Lung (tissue), 12 donors: Measurements from ENCODE around the gene TP53INP2. TPM values are rescaled to one million over a fixed set of nuclear protein-coding genes. Genes with fewer than 3 reads are reported as not detected.
"Not testable (repeated sequence)": the region's sequence is repeated elsewhere in the genome, so short reads cannot be mapped to it uniquely, and the experiment has no call there.

Experiments
- ATAC-seq: fragments of 200-7000 bp; cut with Tn5 transposase; one replicate; pipeline ENCODE4 v1.9.1; 2020; ENCODE audit warnings: moderate number of reproducible peaks; ENCODE audit not compliant: insufficient read depth, low FRiP score
- DNase-seq, 3 donors: peaks; one replicate each; pipeline ENCODE4 v3.0.0-alpha.2; 2013 to 2017
- H3K27ac ChIP-seq, 2 donors: one replicate each; pipeline ENCODE4 v1.5.1; 2013; ENCODE audit warnings: mild to moderate bottlenecking in 2 of 2, moderate library complexity in 2 of 2, control low read depth in 1 of 2, inconsistent platforms in 1 of 2, low read depth in 1 of 2, low read length in 1 of 2
- H3K27me3 ChIP-seq, 3 donors: one replicate each; pipeline ENCODE4 v1.5.1; 2013; ENCODE audit warnings: low read length in 2 of 3; ENCODE audit not compliant: control insufficient read depth in 3 of 3, insufficient read depth in 3 of 3
- H3K36me3 ChIP-seq, 4 donors: one replicate each; pipeline ENCODE4 v1.5.1; 2013; ENCODE audit warnings: low read length in 4 of 4, mild to moderate bottlenecking in 1 of 4, moderate library complexity in 1 of 4; ENCODE audit not compliant: control insufficient read depth in 4 of 4, insufficient read depth in 4 of 4
- H3K4me1 ChIP-seq, 5 donors: one replicate each; pipeline ENCODE4 v1.5.1; 2013; ENCODE audit warnings: low read length in 5 of 5, mild to moderate bottlenecking in 2 of 5, moderate library complexity in 1 of 5; ENCODE audit not compliant: control insufficient read depth in 5 of 5, insufficient read depth in 5 of 5
- H3K4me3 ChIP-seq: one replicate; pipeline ENCODE4 v1.5.1; 2013; ENCODE audit warnings: mild to moderate bottlenecking, control low read depth, moderate library complexity
- H3K9ac ChIP-seq, 2 donors: one replicate each; pipeline ENCODE4 v1.5.1; 2013; ENCODE audit warnings: low read length in 2 of 2, control low read depth in 1 of 2; ENCODE audit not compliant: insufficient read depth in 1 of 2
- H3K9me3 ChIP-seq, 4 donors: one replicate each; pipeline ENCODE4 v1.5.1; 2013; ENCODE audit warnings: low read length in 3 of 4, mild to moderate bottlenecking in 1 of 4, moderate library complexity in 1 of 4; ENCODE audit not compliant: control insufficient read depth in 4 of 4, insufficient read depth in 3 of 4
- WGBS, 2 donors: extraction: QIAGEN DNeasy Blood & Tissue Kit; methylation state at CpG; one replicate each; pipeline ENCODE4 v1.1.7; 2013; 5-methylcytosine and 5-hydroxymethylcytosine counted together
- polyA plus RNA-seq, 2 donors: library from polyadenylated mRNA; stranded (reverse); fragments of 200-250 nt; gene quantifications; one replicate each; pipeline ENCODE4 v1.2.1, GENCODE V29; 2013
- total RNA-seq, 2 donors: library from RNA; depleted of rRNA in 1 of 2; stranded (reverse); fragments of >200 nt in 1 of 2; gene quantifications; one replicate each; pipeline ENCODE4 v1.2.1, GENCODE V29; 2014 to 2021
- TF ChIP-seq, protein P1 (sequence below): IDR thresholded peaks from 2 replicates; pipeline ENCODE4 v1.5.1; 2012; ENCODE audit warnings: mild to moderate bottlenecking; ENCODE audit errors: control extremely low read depth, extremely low read depth
- donor health status: control.
- donor health status: control.
- donor health status: Bipolar disorder and iron deficiency.
- donor health status: healthy.
- donor health status: DM: yes; HTN: yes; CAD: no.

Gene TP53INP2
- total and polyA plus RNA-seq, 4 donors = 5.8 to 19.5 (median 11.4) TPM

GRCh38 chr20:34715384-34715783, 11.2 kb downstream of the TP53INP2 start:
- DNase-seq (no peak), ATAC-seq (no peak)
- Histone ChIP-seq H3K36me3 (peaks cover 4 to 24% (median 17%) of the 10 kb centered on the region in 4 donors), H3K9ac (no peak overlapping the region), H3K4me1 (peaks cover 3 to 11% (median 4%) of the 10 kb centered on the region in 5 donors), H3K27me3 (peaks cover 0 to 3% (median 0%) of the 10 kb centered on the region in 3 donors), H3K9me3 (no peaks in the 10 kb centered on the region), H3K27ac (no peak overlapping the region), H3K4me3 (no peak overlapping the region)
- TF ChIP-seq, protein P1, sequence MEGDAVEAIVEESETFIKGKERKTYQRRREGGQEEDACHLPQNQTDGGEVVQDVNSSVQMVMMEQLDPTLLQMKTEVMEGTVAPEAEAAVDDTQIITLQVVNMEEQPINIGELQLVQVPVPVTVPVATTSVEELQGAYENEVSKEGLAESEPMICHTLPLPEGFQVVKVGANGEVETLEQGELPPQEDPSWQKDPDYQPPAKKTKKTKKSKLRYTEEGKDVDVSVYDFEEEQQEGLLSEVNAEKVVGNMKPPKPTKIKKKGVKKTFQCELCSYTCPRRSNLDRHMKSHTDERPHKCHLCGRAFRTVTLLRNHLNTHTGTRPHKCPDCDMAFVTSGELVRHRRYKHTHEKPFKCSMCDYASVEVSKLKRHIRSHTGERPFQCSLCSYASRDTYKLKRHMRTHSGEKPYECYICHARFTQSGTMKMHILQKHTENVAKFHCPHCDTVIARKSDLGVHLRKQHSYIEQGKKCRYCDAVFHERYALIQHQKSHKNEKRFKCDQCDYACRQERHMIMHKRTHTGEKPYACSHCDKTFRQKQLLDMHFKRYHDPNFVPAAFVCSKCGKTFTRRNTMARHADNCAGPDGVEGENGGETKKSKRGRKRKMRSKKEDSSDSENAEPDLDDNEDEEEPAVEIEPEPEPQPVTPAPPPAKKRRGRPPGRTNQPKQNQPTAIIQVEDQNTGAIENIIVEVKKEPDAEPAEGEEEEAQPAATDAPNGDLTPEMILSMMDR = no peak
- WGBS, 2 donors = 95 to 96% methylated on average over 4 of the region's 4 CpGs

DNA sequence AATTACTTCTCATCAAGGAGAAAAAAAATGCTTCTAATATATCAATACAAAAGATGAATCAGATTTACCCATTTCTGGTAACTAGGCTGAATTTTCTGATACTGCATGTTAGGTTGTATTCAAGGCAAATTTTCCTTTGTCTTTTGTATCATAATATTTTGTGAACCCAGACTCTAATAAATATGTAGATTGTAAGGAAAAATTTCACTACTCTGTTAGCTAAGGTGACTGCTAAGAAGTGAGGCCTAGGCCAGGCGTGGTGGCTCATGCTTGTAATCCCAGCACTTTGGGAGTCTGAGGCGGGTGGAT, 12.7 kb downstream of the TP53INP2 start:
- ATAC-seq = no peak
- TF ChIP-seq, protein P1 = no peak
- Histone ChIP-seq H3K27me3 (no peaks in the 10 kb centered on the region), H3K27ac (no peak overlapping the region), H3K9ac (no peak overlapping the region), H3K36me3 (peaks cover 7 to 24% (median 18%) of the 10 kb centered on the region in 4 donors), H3K4me3 (no peak overlapping the region), H3K9me3 (no peaks in the 10 kb centered on the region), H3K4me1 (peaks cover 0 to 11% (median 4%) of the 10 kb centered on the region in 5 donors)
- WGBS, 2 donors = 95 to 97% methylated on average over 2 of the region's 2 CpGs
- DNase-seq = no peak

DNA sequence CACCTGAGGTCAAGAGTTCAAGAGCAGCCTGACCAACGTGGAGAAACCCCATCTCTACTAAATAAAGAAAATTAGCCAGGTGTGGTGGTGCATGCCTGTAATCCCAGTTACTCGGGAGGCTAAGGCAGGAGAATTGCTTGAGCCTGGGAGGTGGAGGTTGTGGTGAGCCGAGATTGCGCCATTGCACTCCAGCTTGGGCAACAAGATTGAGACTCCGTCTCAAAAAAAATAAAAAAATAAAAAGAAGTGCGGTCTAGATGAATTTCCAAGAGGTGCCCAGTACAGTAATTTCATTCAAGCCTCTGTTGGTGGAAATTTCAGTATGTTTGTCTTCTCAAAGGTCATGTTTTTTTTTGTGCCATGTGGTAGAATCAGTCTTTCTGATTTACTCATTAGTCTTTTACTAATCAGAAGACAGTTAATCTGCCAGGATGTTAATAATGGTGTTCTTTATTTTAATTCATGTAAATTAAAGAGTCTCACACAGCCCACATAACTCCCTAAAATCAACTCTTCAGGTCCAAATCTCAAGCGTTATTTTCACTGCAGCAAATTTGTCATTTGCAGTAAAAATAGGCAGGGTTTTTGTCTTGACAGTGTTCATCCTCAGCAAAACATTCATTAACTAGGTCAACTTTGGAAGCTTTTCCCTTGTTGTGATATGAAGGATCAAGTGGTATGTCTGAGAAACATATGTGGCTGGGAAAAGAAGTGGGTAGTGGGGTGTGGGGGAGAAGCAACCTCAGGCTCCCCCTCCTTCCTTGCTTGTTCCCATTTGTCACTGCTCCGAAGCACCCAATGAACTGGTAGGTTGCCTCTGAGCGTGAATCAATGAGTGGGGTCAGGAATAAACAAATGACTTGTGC, 13.3 kb downstream of the TP53INP2 start:
- H3K27ac ChIP-seq = no peak overlapping the region
- H3K36me3 ChIP-seq = peaks cover 7 to 24% (median 18%) of the 10 kb centered on the region in 4 donors
- no peak overlapping the region for H3K9ac ChIP-seq
- H3K27me3 ChIP-seq = no peaks in the 10 kb centered on the region
- TF ChIP-seq, protein P1 = no peak
- H3K9me3 ChIP-seq = no peaks in the 10 kb centered on the region
- H3K4me3 ChIP-seq = no peak overlapping the region
- peaks cover 0 to 10% (median 4%) of the 10 kb centered on the region in 5 donors for H3K4me1 ChIP-seq
- DNase-seq (no peak), ATAC-seq (no peak)
- WGBS, 2 donors = 75 to 83% methylated on average over 9 of the region's 9 CpGs

- WGBS, 2 donors = 94 to 97% methylated on average over 13 of the region's 13 CpGs
These were observed 15.3 kb downstream of the TP53INP2 start for GRCh38 chr20:34719242-34720017.

More at GRCh38 chr20:34719242-34720017, 15.3 kb downstream of the TP53INP2 start:
- H3K4me1 ChIP-seq, H3K4me3 ChIP-seq, H3K9ac ChIP-seq, ATAC-seq, DNase-seq, H3K27me3 ChIP-seq, H3K9me3 ChIP-seq, H3K27ac ChIP-seq: not testable (repeated sequence)
- H3K36me3 ChIP-seq = peaks cover 11 to 22% (median 20%) of the 10 kb centered on the region in 4 donors
